Measurements from ENCODE around the gene FAM222A. TPM values are rescaled to one million over a fixed set of nuclear protein-coding genes. Genes with fewer than 3 reads are reported as not detected.
A peak's percentile ranks its signal among the peaks of the same experiment; 100 is the strongest.

Gene FAM222A
- total RNA-seq, 1 donor from 2014 or later = 2.5 TPM

DNA sequence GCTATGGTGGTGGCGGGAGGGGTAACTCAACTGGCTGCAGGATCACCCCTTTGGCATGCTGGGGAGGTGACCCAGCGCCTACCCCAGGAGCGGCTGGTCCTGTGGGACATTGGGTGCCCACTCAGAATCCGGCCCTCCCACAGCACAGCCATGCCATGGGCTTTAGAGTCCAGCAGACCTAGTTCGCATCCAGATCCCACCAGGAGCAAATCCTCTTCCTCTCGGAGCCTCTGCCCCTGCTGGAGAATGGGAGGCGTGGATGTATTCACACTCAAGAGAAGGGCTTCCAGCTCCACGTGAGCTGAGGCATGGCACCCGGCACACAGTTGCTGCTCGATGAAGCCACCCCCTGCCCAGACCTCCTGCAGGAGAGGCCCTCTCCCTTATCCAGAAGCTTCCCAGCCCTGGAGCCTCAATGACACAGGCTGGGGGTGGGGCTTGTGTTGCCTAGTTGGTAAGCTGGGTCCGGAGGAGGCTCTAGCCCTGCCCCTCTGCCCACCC, 17.7 kb downstream of the FAM222A start:
- no peaks in the 10 kb centered on the region for H3K36me3 Mint-ChIP-seq
- Histone ChIP-seq H3K4me1 (peaks cover 51% of the 10 kb centered on the region), H3K4me3 (no peak overlapping the region), H3K79me2 (ENCODE audit: low read depth) (no peaks in the 10 kb centered on the region), H3K27me3 (peaks cover 18% of the 10 kb centered on the region), H2AFZ (replicated peaks) (no peak overlapping the region), H3K4me2 (no peak overlapping the region), H3K9ac (no peak overlapping the region), H4K20me1 (ENCODE audit: low read depth) (peaks cover 76% of the 10 kb centered on the region), H3F3A (ENCODE audit: low read depth) (peaks cover 17% of the 10 kb centered on the region), H3K36me3 (no peaks in the 10 kb centered on the region), H3K27ac (no peak overlapping the region), H3K9me3 (ENCODE audit: low read depth) (no peaks in the 10 kb centered on the region)
- DNase-seq (ENCODE audit: low spot score) = no peak
- no peak overlapping the region for H3K27ac Mint-ChIP-seq
- H3K4me1 Mint-ChIP-seq = peaks cover 56% of the 10 kb centered on the region
- no peak overlapping the region for H3K4me3 Mint-ChIP-seq
- peaks cover 30% of the 10 kb centered on the region for H3K27me3 Mint-ChIP-seq (ENCODE audit: insufficient read depth, low read depth)
- TF ChIP-seq CTCF (IDR thresholded peaks at IDR 0.05) (no peak), EZH2phosphoT487 (IDR thresholded peaks at IDR 0.05) (no peak), EZH2 (IDR thresholded peaks at IDR 0.05) (no peak)
- H3K9me3 Mint-ChIP-seq = no peaks in the 10 kb centered on the region

GRCh38 chr12:109731806-109732205, 18.2 kb downstream of the FAM222A start:
- Histone ChIP-seq H3K27me3 (peaks cover 18% of the 10 kb centered on the region), H3K4me3 (no peak overlapping the region), H3K9ac (no peak overlapping the region), H3K9me3 (ENCODE audit: low read depth) (no peaks in the 10 kb centered on the region), H3K79me2 (ENCODE audit: low read depth) (no peaks in the 10 kb centered on the region), H2AFZ (replicated peaks) (no peak overlapping the region), H3K4me2 (no peak overlapping the region), H4K20me1 (ENCODE audit: low read depth) (peaks cover 75% of the 10 kb centered on the region), H3F3A (ENCODE audit: low read depth) (peaks cover 17% of the 10 kb centered on the region), H3K36me3 (no peaks in the 10 kb centered on the region), H3K27ac (no peak overlapping the region), H3K4me1 (peaks cover 47% of the 10 kb centered on the region)
- no peak for DNase-seq (ENCODE audit: low spot score)
- TF ChIP-seq CTCF (IDR thresholded peaks at IDR 0.05) (no peak), EZH2phosphoT487 (IDR thresholded peaks at IDR 0.05) (no peak), EZH2 (IDR thresholded peaks at IDR 0.05) (no peak)
- H3K9me3 Mint-ChIP-seq = no peaks in the 10 kb centered on the region
- H3K4me1 Mint-ChIP-seq = peaks cover 56% of the 10 kb centered on the region
- H3K36me3 Mint-ChIP-seq = no peaks in the 10 kb centered on the region
- peaks cover 32% of the 10 kb centered on the region for H3K27me3 Mint-ChIP-seq (ENCODE audit: insufficient read depth, low read depth)
- H3K4me3 Mint-ChIP-seq = no peak overlapping the region
- peak overlapping the region; percentile 31 for H3K27ac Mint-ChIP-seq

GRCh38 chr12:109732321-109733305, 19.0 kb downstream of the FAM222A start:
- no peak for TF ChIP-seq CTCF (IDR thresholded peaks at IDR 0.05)
- TF ChIP-seq EZH2 (IDR thresholded peaks at IDR 0.05) = no peak
- no peak for TF ChIP-seq EZH2phosphoT487 (IDR thresholded peaks at IDR 0.05)
- Mint-ChIP-seq H3K27ac (peak overlapping the region; percentile 31), H3K9me3 (no peaks in the 10 kb centered on the region), H3K4me1 (peaks cover 53% of the 10 kb centered on the region), H3K36me3 (no peaks in the 10 kb centered on the region), H3K27me3 (ENCODE audit: insufficient read depth, low read depth) (peaks cover 29% of the 10 kb centered on the region), H3K4me3 (peak overlapping the region; percentile 41)
- peak; percentile 61 for DNase-seq (ENCODE audit: low spot score)
- Histone ChIP-seq H3K4me2 (peak overlapping the region; percentile 29), H3K79me2 (ENCODE audit: low read depth) (no peaks in the 10 kb centered on the region), H2AFZ (replicated peaks) (no peak overlapping the region), H3K4me1 (peaks cover 40% of the 10 kb centered on the region), H4K20me1 (ENCODE audit: low read depth) (peaks cover 76% of the 10 kb centered on the region), H3K36me3 (no peaks in the 10 kb centered on the region), H3K9me3 (ENCODE audit: low read depth) (no peaks in the 10 kb centered on the region), H3K4me3 (no peak overlapping the region), H3K27ac (no peak overlapping the region), H3F3A (ENCODE audit: low read depth) (peaks cover 17% of the 10 kb centered on the region), H3K9ac (no peak overlapping the region), H3K27me3 (peaks cover 18% of the 10 kb centered on the region)
